Fibroblast of mammary gland (primary cell): ENCODE results near the gene FBXL16.

Experiments
- DNase-seq: peaks from one replicate; pipeline ENCODE4 v3.0.0-alpha.2; 2010; ENCODE audit warnings: low read depth
- H3K4me3 ChIP-seq: 2 replicates; pipeline ENCODE4 v1.5.1; 2011; ENCODE audit warnings: low read depth, mild to moderate bottlenecking, low read length, moderate library complexity; ENCODE audit not compliant: control insufficient read depth
- CTCF ChIP-seq: conservative IDR thresholded peaks from 2 replicates; pipeline ENCODE4 v1.5.1; 2011; ENCODE audit warnings: low read depth, low read length, inconsistent platforms; ENCODE audit not compliant: control insufficient read depth, insufficient read depth

FBXL16 gene

GRCh38 chr16:734208-734980, 28.8 kb upstream of the FBXL16 start:
- TF ChIP-seq CTCF: no peak
- no peak overlapping the region for H3K4me3 ChIP-seq
- no peak for DNase-seq

GRCh38 chr16:733382-734207, 28.0 kb upstream of the FBXL16 start:
- DNase-seq: no peak
- no peak overlapping the region for H3K4me3 ChIP-seq
- no peak for TF ChIP-seq CTCF

- no peak for DNase-seq
- TF ChIP-seq CTCF: no peak
- no peak overlapping the region for H3K4me3 ChIP-seq
Observed at GRCh38 chr16:732936-733335, 27.3 kb upstream of the FBXL16 start.

GRCh38 chr16:732332-732731, 26.7 kb upstream of the FBXL16 start:
- H3K4me3 ChIP-seq: no peak overlapping the region
- TF ChIP-seq CTCF: no peak
- no peak for DNase-seq

- no peak for TF ChIP-seq CTCF
- H3K4me3 ChIP-seq: no peak overlapping the region
- DNase-seq: no peak
Observed at GRCh38 chr16:730666-731509, 25.3 kb upstream of the FBXL16 start.
